ENCODE results near the gene TMC1.

DNA sequence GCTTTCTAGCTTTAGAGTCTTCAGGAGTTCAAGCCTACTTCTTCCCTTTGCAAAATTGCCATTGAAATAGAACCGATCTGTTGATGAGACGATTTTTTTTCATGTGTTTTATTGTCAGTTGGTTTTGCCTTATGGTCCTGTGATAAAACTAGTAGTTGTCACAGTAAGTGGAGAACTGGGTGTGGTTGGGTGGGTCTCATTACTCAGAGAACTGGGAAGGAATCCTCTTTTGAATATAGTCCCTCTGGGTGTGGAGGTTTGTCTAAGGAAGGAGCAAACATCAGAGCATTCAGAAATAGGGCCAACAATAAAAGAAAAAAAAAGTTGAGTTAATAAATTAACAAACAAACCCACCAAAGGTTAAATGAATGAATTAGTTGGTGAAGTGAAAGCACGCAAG lies 362.5 kb downstream of the TMC1 start:
- TF ChIP-seq EZH2phosphoT487 (IDR thresholded peaks at IDR 0.05; ENCODE audit: low read depth): no peak
- TF ChIP-seq, protein P1, sequence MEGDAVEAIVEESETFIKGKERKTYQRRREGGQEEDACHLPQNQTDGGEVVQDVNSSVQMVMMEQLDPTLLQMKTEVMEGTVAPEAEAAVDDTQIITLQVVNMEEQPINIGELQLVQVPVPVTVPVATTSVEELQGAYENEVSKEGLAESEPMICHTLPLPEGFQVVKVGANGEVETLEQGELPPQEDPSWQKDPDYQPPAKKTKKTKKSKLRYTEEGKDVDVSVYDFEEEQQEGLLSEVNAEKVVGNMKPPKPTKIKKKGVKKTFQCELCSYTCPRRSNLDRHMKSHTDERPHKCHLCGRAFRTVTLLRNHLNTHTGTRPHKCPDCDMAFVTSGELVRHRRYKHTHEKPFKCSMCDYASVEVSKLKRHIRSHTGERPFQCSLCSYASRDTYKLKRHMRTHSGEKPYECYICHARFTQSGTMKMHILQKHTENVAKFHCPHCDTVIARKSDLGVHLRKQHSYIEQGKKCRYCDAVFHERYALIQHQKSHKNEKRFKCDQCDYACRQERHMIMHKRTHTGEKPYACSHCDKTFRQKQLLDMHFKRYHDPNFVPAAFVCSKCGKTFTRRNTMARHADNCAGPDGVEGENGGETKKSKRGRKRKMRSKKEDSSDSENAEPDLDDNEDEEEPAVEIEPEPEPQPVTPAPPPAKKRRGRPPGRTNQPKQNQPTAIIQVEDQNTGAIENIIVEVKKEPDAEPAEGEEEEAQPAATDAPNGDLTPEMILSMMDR (IDR thresholded peaks at IDR 0.05; ENCODE audit: low read depth, low read length): no peak

All from OCI-LY3 (cell line).